Smooth muscle cell (in vitro differentiated cells): ENCODE data around the gene RIN3. TPM values are rescaled to one million over a fixed set of nuclear protein-coding genes. Genes with fewer than 3 reads are reported as not detected.

Source experiments
- DNase-seq: peaks from one replicate; lab custom pipeline; 2025; ENCODE audit not compliant: unreplicated experiment; lab: John Stamatoyannopoulos, UW
- H2AFZ ChIP-seq: fragments of 200-600 bp; sonication (generic); 2 replicates; pipeline ENCODE4 v1.6.0; 2016; ENCODE audit warnings: antibody characterized with exemption, low read depth, mild to moderate bottlenecking
- H3F3A ChIP-seq: fragments of 200-600 bp; sonication (generic); 2 replicates; pipeline ENCODE4 v1.6.0; 2017; ENCODE audit warnings: antibody characterized with exemption, low read depth
- H3K27ac ChIP-seq: fragments of 200-600 bp; sonication (generic); 2 replicates; pipeline ENCODE4 v1.5.1; 2016; ENCODE audit warnings: low read depth, mild to moderate bottlenecking
- H3K27me3 ChIP-seq: fragments of 200-600 bp; sonication (generic); 2 replicates; pipeline ENCODE4 v1.6.1; 2016; ENCODE audit warnings: low read depth, mild to moderate bottlenecking
- H3K36me3 ChIP-seq: fragments of 200-600 bp; sonication (generic); 2 replicates; pipeline ENCODE4 v1.5.1; 2016; ENCODE audit warnings: low read depth
- H3K4me1 ChIP-seq: fragments of 200-600 bp; sonication (generic); 2 replicates; pipeline ENCODE4 v1.5.1; 2016; ENCODE audit warnings: low read depth
- H3K4me2 ChIP-seq: fragments of 200-600 bp; sonication (generic); 2 replicates; pipeline ENCODE4 v1.6.0; 2016; ENCODE audit warnings: mild to moderate bottlenecking
- H3K4me3 ChIP-seq: fragments of 200-600 bp; sonication (generic); 2 replicates; pipeline ENCODE4 v1.5.1; 2016; ENCODE audit warnings: mild to moderate bottlenecking
- H3K79me2 ChIP-seq: fragments of 200-600 bp; sonication (generic); 2 replicates; pipeline ENCODE4 v1.6.0; 2016; ENCODE audit warnings: low read depth, mild to moderate bottlenecking
- H3K9ac ChIP-seq: fragments of 200-600 bp; sonication (generic); 2 replicates; pipeline ENCODE4 v1.6.0; 2016; ENCODE audit warnings: low read depth
- H3K9me3 ChIP-seq: fragments of 200-600 bp; sonication (generic); replicated peaks from 2 replicates; pipeline ENCODE4 v1.5.1; 2016; ENCODE audit warnings: low read depth
- H4K20me1 ChIP-seq: fragments of 200-600 bp; sonication (generic); 2 replicates; pipeline ENCODE4 v1.6.0; 2016; ENCODE audit warnings: low read depth
- WGBS: methylation state at CpG from one replicate; pipeline ENCODE4 v1.1.7; 2016; ENCODE audit warnings: low lambda C conversion rate; 5-methylcytosine and 5-hydroxymethylcytosine counted together
- polyA plus RNA-seq: library from polyadenylated mRNA; unstranded; fragments of >200 nt; fragmentation: Nextera tagmentation; extraction: Ambion mirVana; gene quantifications from 2 replicates; pipeline ENCODE4 v1.2.1, GENCODE V29; 2016
- total RNA-seq: library from RNA; depleted of rRNA; stranded (reverse); fragments of >200 nt; gene quantifications from 2 replicates; pipeline ENCODE4 v1.2.3, GENCODE V29; 2014
- TF ChIP-seq, protein P1 (sequence below): fragments of 200-600 bp; sonication (generic); IDR thresholded peaks from 2 replicates; pipeline ENCODE4 v1.5.1; 2017; ENCODE audit warnings: borderline replicate concordance, mild to moderate bottlenecking, antibody characterized with exemption; ENCODE audit not compliant: insufficient read depth, poor library complexity, severe bottlenecking

Gene RIN3
- total and polyA plus RNA-seq, 2 experiments from 2014 or later = 2.7 to 3.8 TPM

DNA sequence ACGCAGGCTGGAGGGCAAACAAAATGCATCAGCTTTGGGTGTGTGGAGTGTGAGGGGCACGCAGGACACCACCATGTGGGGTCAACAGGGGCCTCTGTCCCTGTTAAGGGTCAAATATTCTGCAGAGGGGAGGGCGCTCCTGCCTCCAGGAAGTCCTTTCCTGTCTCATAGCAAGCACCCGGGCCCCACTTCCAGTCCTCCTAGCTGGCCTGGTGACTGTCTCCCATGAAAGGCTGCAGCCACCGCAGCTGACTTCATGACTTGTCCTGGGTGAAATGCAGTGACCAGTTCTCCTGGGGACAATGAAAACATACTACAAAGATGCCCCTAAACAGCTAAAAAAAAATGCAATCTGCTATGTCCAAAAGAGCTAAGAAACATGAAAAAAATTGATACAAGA lies 181.2 kb downstream of the RIN3 start:
- Histone ChIP-seq H3K79me2 (no peaks in the 10 kb centered on the region), H2AFZ (no peak overlapping the region), H3K9ac (no peak overlapping the region), H3K27ac (no peak overlapping the region), H4K20me1 (no peaks in the 10 kb centered on the region), H3F3A (no peaks in the 10 kb centered on the region), H3K4me2 (no peak overlapping the region), H3K9me3 (no peaks in the 10 kb centered on the region), H3K4me1 (no peaks in the 10 kb centered on the region), H3K36me3 (no peaks in the 10 kb centered on the region), H3K4me3 (no peak overlapping the region), H3K27me3 (no peaks in the 10 kb centered on the region)
- TF ChIP-seq, protein P1, sequence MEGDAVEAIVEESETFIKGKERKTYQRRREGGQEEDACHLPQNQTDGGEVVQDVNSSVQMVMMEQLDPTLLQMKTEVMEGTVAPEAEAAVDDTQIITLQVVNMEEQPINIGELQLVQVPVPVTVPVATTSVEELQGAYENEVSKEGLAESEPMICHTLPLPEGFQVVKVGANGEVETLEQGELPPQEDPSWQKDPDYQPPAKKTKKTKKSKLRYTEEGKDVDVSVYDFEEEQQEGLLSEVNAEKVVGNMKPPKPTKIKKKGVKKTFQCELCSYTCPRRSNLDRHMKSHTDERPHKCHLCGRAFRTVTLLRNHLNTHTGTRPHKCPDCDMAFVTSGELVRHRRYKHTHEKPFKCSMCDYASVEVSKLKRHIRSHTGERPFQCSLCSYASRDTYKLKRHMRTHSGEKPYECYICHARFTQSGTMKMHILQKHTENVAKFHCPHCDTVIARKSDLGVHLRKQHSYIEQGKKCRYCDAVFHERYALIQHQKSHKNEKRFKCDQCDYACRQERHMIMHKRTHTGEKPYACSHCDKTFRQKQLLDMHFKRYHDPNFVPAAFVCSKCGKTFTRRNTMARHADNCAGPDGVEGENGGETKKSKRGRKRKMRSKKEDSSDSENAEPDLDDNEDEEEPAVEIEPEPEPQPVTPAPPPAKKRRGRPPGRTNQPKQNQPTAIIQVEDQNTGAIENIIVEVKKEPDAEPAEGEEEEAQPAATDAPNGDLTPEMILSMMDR = no peak
- DNase-seq = no peak
- 83% methylated on average over 5 of the region's 5 CpGs for WGBS

DNA sequence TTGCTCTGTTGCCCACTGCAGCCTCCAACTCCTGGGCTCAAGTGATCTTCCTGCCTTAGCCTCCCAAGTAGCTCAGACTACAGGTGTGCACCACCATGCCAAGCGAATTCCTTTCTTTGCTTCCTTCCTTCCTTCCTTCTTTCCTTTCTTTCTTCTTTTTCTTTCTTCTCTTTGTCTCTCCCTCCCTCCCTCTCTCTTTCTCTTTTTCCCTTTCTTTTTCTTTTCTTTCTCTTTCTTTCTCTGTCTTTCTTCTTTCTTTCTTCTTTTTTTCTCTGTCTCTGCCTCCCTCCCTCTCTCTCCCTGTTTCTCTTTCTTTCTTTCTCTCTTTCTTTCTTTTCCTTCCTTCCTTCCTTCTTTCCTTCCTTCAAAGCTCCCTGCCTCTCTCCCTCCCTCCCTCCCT lies 182.0 kb downstream of the RIN3 start:
- H3K4me1 ChIP-seq = no peaks in the 10 kb centered on the region
- H4K20me1 ChIP-seq = no peaks in the 10 kb centered on the region
- H3K4me3 ChIP-seq = no peak overlapping the region
- no peaks in the 10 kb centered on the region for H3K9me3 ChIP-seq
- H3K27me3 ChIP-seq = no peaks in the 10 kb centered on the region
- H3K9ac ChIP-seq = no peak overlapping the region
- TF ChIP-seq, protein P1 = no peak
- no peaks in the 10 kb centered on the region for H3K36me3 ChIP-seq
- no peak overlapping the region for H2AFZ ChIP-seq
- WGBS = 95% methylated on average over 1 of the region's 1 CpG
- no peak for DNase-seq
- H3K79me2 ChIP-seq = no peaks in the 10 kb centered on the region
- H3K4me2 ChIP-seq = no peak overlapping the region
- no peak overlapping the region for H3K27ac ChIP-seq
- no peaks in the 10 kb centered on the region for H3F3A ChIP-seq

DNA sequence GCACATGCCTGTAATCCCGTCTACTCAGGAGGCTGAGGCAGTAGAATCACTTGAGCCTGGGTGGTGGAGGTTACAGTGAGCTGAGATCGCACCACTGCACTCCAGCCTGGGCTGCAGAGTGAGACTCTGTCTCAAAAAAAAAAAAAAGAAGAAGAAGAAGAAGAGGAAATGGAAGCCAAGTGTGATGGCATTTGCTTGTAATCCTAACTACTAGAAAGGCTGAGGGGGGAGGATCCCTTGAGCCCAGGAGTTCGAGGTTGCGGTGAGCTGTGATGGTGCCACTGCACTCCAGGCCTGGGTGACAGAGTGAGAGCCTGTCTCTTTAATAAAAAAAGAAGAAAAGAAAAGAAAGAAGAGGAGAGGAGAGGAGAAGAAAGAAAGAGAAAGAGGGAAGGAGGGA lies 182.8 kb downstream of the RIN3 start:
- no peak overlapping the region for H3K27ac ChIP-seq
- 93% methylated on average over 4 of the region's 4 CpGs for WGBS

DNA sequence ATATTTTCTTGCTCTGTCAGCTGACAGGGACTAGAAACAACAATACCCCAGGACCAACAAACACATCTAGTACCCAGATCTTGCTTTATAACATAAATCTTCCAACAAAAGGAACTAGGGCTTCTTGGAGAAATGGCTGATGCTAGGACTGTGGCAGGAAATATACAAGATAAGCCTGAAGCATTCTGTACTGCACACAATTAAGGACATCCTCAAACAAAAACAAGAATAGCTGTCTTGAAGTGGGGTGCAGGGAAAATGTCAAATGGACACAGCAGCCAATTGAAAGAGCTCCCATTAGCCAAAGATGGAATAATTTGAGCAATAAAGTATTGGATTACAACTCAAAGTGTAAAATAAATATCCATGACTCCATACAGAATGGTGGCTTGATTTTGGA lies 184.8 kb downstream of the RIN3 start:
- Histone ChIP-seq H3K9me3 (no peaks in the 10 kb centered on the region), H3K9ac (no peak overlapping the region), H3K27ac (no peak overlapping the region), H2AFZ (no peak overlapping the region), H4K20me1 (no peaks in the 10 kb centered on the region), H3K4me3 (no peak overlapping the region), H3F3A (no peaks in the 10 kb centered on the region), H3K79me2 (no peaks in the 10 kb centered on the region), H3K36me3 (no peaks in the 10 kb centered on the region), H3K4me1 (no peaks in the 10 kb centered on the region), H3K4me2 (no peak overlapping the region), H3K27me3 (no peaks in the 10 kb centered on the region)
- no peak for DNase-seq
- TF ChIP-seq, protein P1 = no peak

More for the DNA sequence above, 182.8 kb downstream of the RIN3 start:
- H3K36me3 ChIP-seq = no peaks in the 10 kb centered on the region
- H3K4me1 ChIP-seq = no peaks in the 10 kb centered on the region
- H3K79me2 ChIP-seq = no peaks in the 10 kb centered on the region
- H3F3A ChIP-seq = no peaks in the 10 kb centered on the region
- H4K20me1 ChIP-seq = no peaks in the 10 kb centered on the region
- no peaks in the 10 kb centered on the region for H3K9me3 ChIP-seq
- H3K27me3 ChIP-seq = no peaks in the 10 kb centered on the region
- no peak overlapping the region for H3K4me2 ChIP-seq
- H3K4me3 ChIP-seq = no peak overlapping the region
- H2AFZ ChIP-seq = no peak overlapping the region
- TF ChIP-seq, protein P1 = no peak
- H3K9ac ChIP-seq = no peak overlapping the region
- DNase-seq = no peak
